Mucosa of gallbladder (tissue), 1 donor: ENCODE results near the gene CDC42EP1. TPM values are rescaled to one million over a fixed set of nuclear protein-coding genes. Genes with fewer than 3 reads are reported as not detected.
"Not testable (repeated sequence)": the region's sequence is repeated elsewhere in the genome, so short reads cannot be mapped to it uniquely, and the experiment has no call there.

ENCODE experiments used
- DNase-seq: peaks from one replicate; pipeline ENCODE4 v3.0.0-alpha.2; 2020; ENCODE audit warnings: low spot score
- total RNA-seq: library from RNA; stranded (reverse); gene quantifications from one replicate; pipeline ENCODE4 v1.2.1, GENCODE V29; 2021
- donor health status: DM: no; HTN: no; CAD: no.

Gene CDC42EP1
- total RNA-seq, 1 donor from 2014 or later, result 186 TPM

- no peak for DNase-seq
Observed at GRCh38 chr22:37534445-37534844, 25.8 kb upstream of the CDC42EP1 start.

GRCh38 chr22:37535159-37535558 lies 25.1 kb upstream of the CDC42EP1 start:
- DNase-seq, result no peak

DNA sequence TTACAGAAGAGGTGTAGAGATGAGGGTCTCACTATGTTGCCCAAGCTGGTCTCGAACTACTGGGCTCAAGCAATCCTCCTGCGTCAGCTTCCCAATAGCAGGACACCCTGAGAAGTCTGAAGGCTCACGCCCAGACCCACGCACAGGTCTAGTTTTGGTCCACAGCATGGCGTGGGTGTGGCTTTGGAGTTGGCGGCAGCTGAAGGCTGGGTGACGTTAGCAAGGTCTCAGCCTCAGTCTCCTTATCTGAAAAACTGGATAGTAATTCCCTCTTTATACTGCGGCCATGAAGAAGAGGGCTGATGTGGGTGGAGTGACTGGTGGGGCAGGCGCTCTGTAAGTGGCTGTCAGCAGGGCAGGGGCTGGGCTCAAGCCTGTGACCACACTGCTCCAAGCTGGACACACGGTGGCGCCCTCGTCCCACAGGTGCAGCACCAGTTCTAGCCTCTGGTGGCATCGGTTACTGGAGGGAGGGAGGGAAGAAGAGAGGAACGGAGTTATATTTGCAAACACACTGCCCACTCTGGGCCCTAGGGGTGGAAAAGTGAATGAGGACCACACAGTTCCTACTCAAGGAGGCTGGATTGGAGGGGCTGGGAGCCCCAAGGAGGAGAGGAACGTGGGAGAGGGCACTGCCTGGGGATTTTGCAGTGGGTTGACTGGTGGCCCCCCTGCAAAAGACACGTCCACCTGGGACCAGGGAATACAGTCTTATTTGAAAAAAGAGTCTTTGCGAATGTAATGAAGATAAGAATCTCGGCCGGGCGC lies 21.5 kb upstream of the CDC42EP1 start:
- DNase-seq, result peak; percentile 95

GRCh38 chr22:37539790-37540189 lies 20.5 kb upstream of the CDC42EP1 start:
- not testable (repeated sequence) for DNase-seq

DNA sequence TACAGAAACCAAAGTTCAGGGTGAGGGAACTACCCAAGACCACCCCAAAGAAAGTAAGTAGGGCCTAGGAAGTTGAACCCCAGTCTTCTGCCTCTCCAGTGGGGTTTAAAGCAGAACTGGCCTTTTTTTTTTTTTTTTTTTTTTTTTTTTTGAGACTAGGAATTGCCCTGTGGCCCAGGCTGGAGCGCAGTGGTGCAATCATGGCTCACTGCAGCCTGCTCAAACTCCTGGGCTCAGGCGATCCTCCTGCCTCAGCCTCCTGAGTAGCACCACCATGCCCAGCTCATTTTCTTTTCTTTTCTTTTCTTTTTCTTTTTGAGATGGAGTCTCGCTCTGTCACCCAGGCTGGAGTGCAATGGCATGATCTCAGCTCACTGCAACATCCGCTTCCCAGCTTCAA lies 17.9 kb upstream of the CDC42EP1 start:
- not testable (repeated sequence) for DNase-seq

- DNase-seq, result no peak
Observed at GRCh38 chr22:37542959-37543358, 17.3 kb upstream of the CDC42EP1 start.

DNA sequence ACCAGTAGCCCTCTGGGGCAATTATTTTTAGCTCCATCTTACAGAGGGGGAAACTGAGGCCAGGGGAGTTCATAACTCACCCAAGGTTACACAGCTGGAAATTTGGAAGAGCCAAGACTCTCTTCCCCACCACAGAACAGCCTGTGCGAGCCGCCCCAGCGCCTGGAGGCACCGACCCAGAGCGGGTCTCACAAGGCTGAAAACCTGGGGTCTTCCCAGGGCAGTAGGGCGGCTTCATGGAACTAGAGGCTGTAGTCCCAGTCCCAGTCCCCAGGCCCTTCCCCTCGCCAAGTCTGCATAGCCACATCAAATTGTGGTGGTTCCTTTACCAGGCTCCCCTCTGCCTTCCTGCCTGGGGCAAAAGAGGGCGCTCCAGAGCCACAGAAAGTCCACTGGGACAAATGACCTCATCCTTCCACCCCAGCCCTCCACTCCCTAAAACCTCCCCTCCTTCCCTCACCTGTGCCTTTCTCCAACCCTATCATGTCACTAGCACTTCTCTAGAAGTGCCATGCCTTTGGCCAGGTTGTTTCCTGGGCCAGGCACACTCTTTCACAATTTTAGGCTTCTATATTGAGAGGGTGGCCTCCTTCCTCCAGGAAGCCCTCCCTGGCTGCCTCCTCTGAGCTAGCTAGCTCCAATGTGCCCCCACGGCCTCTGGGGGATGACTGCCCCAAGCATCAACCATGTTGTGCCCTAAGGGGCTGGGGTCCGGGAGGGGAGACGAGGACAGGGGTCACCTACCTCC lies 15.2 kb upstream of the CDC42EP1 start:
- DNase-seq, result peak; percentile 82

GRCh38 chr22:37545703-37546436 lies 14.4 kb upstream of the CDC42EP1 start:
- DNase-seq, result peak; percentile 94

- DNase-seq, result peak; percentile 45
Observed at GRCh38 chr22:37546437-37547250, 13.6 kb upstream of the CDC42EP1 start.

- DNase-seq, result no peak
Observed at GRCh38 chr22:37547251-37547741, 13.0 kb upstream of the CDC42EP1 start.

DNA sequence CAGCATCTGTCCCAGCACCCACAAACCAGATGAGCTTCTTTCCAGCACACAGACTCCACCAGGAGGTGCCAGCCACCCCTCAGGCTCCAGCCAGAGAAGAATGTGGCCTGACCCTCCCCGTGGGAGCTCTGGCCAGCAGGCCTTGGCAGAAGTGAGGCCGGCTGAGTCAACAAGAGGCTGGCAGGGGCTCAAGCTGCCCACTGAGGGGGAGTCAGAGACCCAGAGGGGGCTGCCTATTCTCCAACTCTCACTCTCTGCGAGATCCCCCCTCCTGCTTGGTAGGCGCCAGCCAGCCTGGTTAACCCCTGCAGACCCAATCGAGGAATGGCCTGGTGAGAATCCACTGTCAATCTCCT lies 10.6 kb upstream of the CDC42EP1 start:
- DNase-seq, result peak; percentile 73

DNA sequence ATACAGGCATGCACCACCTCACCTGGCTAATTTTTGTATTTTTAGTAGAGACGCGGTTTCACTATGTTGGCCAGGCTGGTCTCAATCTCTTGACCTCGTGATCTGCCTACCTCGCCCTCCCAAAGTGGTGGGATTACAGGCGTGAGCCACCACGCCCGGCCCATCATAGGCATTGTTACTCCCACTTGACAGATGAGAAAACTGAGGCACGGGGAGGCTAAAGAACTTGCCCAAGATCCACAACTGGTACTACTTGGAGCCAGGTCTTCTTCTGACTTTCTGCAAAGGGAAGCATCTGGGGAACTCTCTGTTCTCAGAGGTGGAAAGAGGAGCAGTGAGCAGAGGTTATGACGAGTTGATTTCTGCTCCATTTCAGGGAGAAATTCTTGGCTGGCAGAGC lies 9.4 kb upstream of the CDC42EP1 start:
- not testable (repeated sequence) for DNase-seq

DNA sequence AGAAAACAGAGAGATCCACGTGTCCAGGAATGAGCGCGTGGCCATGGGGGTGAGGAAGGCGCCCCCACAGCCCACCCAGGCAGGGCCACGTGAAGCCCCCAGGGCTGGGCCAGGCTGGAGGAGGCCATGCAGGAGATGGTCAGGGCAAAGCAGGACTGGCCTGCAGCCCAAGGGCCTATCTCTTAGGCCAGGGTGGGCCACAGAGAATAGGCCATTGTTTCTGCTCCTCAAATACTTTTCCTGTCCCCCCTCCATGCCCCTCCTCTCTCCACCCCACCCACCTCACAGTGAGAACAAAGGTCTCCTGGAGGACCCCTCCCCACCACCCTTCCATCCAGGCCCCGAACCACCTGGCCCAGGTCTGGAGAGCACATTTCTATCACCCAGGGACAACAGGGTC lies 8.3 kb upstream of the CDC42EP1 start:
- no peak for DNase-seq

GRCh38 chr22:37552524-37553163 lies 7.6 kb upstream of the CDC42EP1 start:
- DNase-seq, result no peak

- no peak for DNase-seq
Observed at GRCh38 chr22:37553725-37554124, 6.6 kb upstream of the CDC42EP1 start.

DNA sequence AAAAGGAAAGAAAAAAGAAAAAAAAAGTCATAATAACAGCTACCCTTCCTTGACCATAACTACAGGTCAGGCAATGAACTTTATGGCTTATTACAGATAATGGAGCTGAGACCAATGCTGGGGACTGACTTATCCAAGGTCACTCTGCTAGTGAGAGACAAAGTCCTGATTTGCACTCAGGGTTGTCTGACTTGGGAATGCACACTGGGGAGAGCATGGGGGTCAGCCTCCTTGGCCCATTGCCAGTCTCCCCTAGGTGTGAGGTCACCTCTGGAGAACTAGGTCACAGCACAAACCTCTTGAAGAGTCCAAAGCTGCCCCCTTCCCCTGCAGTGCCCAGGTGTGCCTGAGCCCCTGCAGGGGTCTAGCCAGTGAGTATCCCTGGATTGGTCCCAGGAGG lies 5.3 kb upstream of the CDC42EP1 start:
- no peak for DNase-seq

- DNase-seq, result no peak
Observed at GRCh38 chr22:37556710-37557109, 3.6 kb upstream of the CDC42EP1 start.

GRCh38 chr22:37557321-37558001 lies 2.8 kb upstream of the CDC42EP1 start:
- DNase-seq, result peak; percentile 39

DNA sequence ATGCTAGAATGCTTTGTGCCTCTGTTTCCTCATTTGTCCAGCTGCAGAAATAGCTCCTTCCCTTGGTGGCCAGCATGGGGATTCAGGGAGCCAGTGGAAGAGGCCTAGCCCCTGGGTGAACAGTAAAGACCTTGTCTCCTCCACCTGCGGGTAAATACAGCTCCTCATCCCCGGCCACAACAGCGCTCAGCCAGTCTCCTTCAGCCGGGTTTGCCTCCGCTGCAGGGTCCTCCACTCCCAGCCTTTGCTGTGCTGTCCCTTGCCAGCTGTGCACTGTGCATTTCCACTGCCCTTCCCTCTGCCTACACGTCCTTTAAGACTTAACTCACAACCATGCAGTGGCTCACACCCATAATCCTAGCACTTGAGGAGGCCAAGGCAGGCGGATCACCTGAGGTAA lies 1.5 kb upstream of the CDC42EP1 start:
- DNase-seq, result no peak

DNA sequence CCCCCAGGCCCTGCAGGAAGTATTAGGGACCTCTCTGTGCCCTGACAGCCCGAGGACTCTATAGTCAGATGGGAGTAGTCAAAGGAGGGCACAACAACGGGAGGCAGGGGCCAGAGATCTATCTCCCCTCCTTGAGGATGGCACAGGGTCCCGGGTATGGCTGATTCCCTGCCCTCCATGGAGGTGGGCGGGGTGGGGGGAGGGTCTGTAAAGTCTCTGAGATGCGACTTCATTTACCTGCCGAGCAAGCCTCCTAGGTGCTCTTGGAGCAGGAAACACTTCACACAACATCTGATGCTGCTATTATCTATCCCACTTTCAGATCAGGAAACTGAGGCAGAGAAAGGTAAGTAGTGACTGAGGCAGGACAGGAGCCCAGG lies 769 bp upstream of the CDC42EP1 start:
- no peak for DNase-seq
